Stimulated activated CD4-positive, alpha-beta T cell treated with anti-CD3 and anti-CD28 coated beads, Interleukin-12 subunit alpha, Interleukin-12 subunit beta, amount 100 ng/mL, for 4 hours (primary cell): Measurements from ENCODE around the gene CHST11.
A peak's percentile ranks its signal among the peaks of the same experiment; 100 is the strongest.

ENCODE experiments used
- DNase-seq: peaks from one replicate; pipeline ENCODE4 v3.0.0-alpha.2; 2020

CHST11 gene

GRCh38 chr12:104683831-104684503, 227.2 kb downstream of the CHST11 start:
- no peak for DNase-seq

- DNase-seq, result no peak
Measured at GRCh38 chr12:104684884-104685283, 228.1 kb downstream of the CHST11 start.

- no peak for DNase-seq
Measured at GRCh38 chr12:104685366-104685765, 228.6 kb downstream of the CHST11 start.

- no peak for DNase-seq
Measured at GRCh38 chr12:104686196-104686595, 229.4 kb downstream of the CHST11 start.

GRCh38 chr12:104687823-104688573, 231.2 kb downstream of the CHST11 start:
- DNase-seq, result no peak

- DNase-seq, result no peak
Measured at GRCh38 chr12:104689635-104690034, 232.9 kb downstream of the CHST11 start.

- no peak for DNase-seq
Measured at GRCh38 chr12:104691721-104692556, 235.2 kb downstream of the CHST11 start.

GRCh38 chr12:104692557-104693218, 235.9 kb downstream of the CHST11 start:
- no peak for DNase-seq

GRCh38 chr12:104693493-104693892, 236.7 kb downstream of the CHST11 start:
- no peak for DNase-seq

- DNase-seq, result no peak
Measured at GRCh38 chr12:104694161-104694560, 237.4 kb downstream of the CHST11 start.

- DNase-seq, result no peak
Measured at GRCh38 chr12:104694711-104695110, 238.0 kb downstream of the CHST11 start.

GRCh38 chr12:104695453-104696148, 238.9 kb downstream of the CHST11 start:
- DNase-seq, result peak; percentile 70

GRCh38 chr12:104697186-104697585, 240.4 kb downstream of the CHST11 start:
- DNase-seq, result no peak

GRCh38 chr12:104698871-104699270, 242.1 kb downstream of the CHST11 start:
- no peak for DNase-seq

GRCh38 chr12:104699489-104700190, 242.9 kb downstream of the CHST11 start:
- no peak for DNase-seq

GRCh38 chr12:104700324-104700723, 243.6 kb downstream of the CHST11 start:
- DNase-seq, result no peak

- no peak for DNase-seq
Measured at GRCh38 chr12:104701301-104701700, 244.6 kb downstream of the CHST11 start.

GRCh38 chr12:104701756-104702155, 245.0 kb downstream of the CHST11 start:
- DNase-seq, result no peak

GRCh38 chr12:104702565-104703139, 245.9 kb downstream of the CHST11 start:
- no peak for DNase-seq

- DNase-seq, result no peak
Measured at GRCh38 chr12:104703372-104703771, 246.6 kb downstream of the CHST11 start.

- no peak for DNase-seq
Measured at GRCh38 chr12:104704224-104704779, 247.6 kb downstream of the CHST11 start.
